Adipose tissue (tissue), 3 donors: Measurements from ENCODE around the gene ARSI. TPM values are rescaled to one million over a fixed set of nuclear protein-coding genes. Genes with fewer than 3 reads are reported as not detected.

Source experiments
- H3K27ac ChIP-seq: one replicate; pipeline ENCODE4 v1.5.1; 2013; ENCODE audit warnings: low read depth, low read length
- WGBS, 3 donors: extraction: QIAGEN DNeasy Blood & Tissue Kit; methylation state at CpG; one replicate each; pipeline ENCODE4 v1.1.7; 2013; 5-methylcytosine and 5-hydroxymethylcytosine counted together
- polyA plus RNA-seq, 3 donors: library from polyadenylated mRNA; stranded (reverse); fragments of 200-250 nt; gene quantifications; one replicate each; pipeline ENCODE4 v1.2.3, GENCODE V29; 2013
- donor health status: healthy with polysubstance abuse.
- donor health status: Bipolar disorder and iron deficiency.
- donor health status: healthy.

ARSI gene
- 1 to 10 TPM in 1 of 3 donors, under 1 TPM in 2; 0.10 to 1.1 (median 0.98) TPM for polyA plus RNA-seq

GRCh38 chr5:150302301-150303069 is at the start of gene ARSI:
ARSI (minus strand) TSS chr5:150302905; CDS start chr5:150302373, 532 bp downstream.
- 1 to 4% (median 2%) methylated on average over 53 to 63 of the region's 63 CpGs for WGBS, 3 donors
- H3K27ac ChIP-seq = no peak within 1 kb of the TSS

- H3K27ac ChIP-seq = no peak overlapping the region
- WGBS, 3 donors = 30 to 47% (median 40%) methylated on average over 7 of the region's 7 CpGs
Observed at GRCh38 chr5:150350524-150351344, 48.0 kb upstream of the ARSI start.

GRCh38 chr5:150349681-150350275 is 47.1 kb upstream of the ARSI start:
- H3K27ac ChIP-seq = no peak overlapping the region
- 81 to 93% (median 91%) methylated on average over 6 of the region's 6 CpGs for WGBS, 3 donors

DNA sequence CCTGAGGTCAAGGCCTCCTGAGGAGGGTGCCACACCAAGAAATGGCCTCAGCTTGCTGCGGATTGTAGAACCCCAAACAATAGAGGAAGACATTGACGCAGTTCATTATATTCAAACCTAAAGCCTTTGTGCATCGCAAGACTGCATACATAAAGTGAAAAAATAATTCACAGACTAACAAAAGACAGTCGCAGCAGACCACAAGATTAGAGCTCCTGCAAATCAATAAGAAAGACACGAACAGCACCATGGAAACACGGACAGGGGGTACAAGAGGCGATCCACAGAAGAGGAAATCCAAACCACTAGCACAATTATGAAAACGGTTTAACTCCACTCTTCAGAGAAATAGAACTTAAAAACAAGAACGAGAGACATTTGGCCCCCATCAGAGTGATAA is 44.7 kb upstream of the ARSI start:
- no peak overlapping the region for H3K27ac ChIP-seq
- WGBS, 3 donors = 66 to 72% (median 67%) methylated on average over 9 of the region's 9 CpGs

DNA sequence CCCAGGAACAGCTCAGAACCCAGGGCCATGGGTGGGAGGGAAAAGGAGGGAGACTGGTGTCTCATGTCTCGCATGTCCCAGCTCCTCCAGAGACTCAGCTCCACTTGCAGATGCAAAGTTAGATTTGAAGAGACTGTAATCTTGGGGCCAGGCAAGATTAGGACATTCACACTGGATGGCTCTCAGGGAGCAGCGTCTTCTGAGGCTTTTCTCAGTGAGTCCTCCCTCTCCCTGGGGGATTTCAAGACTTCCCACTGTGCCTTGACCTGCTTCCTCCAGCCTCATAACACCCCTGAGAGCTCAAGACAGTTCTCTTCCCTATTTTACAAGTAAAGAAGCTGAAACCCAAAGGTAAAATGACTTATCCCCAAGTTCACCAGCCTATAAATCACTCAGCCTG is 44.3 kb upstream of the ARSI start:
- WGBS, 3 donors = 71 to 82% (median 81%) methylated on average over 2 of the region's 2 CpGs
- no peak overlapping the region for H3K27ac ChIP-seq

GRCh38 chr5:150346592-150346991 is 43.9 kb upstream of the ARSI start:
- 84 to 86% (median 84%) methylated on average over 6 of the region's 6 CpGs for WGBS, 3 donors
- H3K27ac ChIP-seq = no peak overlapping the region

GRCh38 chr5:150345716-150346115 is 43.0 kb upstream of the ARSI start:
- no peak overlapping the region for H3K27ac ChIP-seq
- WGBS, 3 donors = 75 to 88% (median 88%) methylated on average over 5 of the region's 5 CpGs

DNA sequence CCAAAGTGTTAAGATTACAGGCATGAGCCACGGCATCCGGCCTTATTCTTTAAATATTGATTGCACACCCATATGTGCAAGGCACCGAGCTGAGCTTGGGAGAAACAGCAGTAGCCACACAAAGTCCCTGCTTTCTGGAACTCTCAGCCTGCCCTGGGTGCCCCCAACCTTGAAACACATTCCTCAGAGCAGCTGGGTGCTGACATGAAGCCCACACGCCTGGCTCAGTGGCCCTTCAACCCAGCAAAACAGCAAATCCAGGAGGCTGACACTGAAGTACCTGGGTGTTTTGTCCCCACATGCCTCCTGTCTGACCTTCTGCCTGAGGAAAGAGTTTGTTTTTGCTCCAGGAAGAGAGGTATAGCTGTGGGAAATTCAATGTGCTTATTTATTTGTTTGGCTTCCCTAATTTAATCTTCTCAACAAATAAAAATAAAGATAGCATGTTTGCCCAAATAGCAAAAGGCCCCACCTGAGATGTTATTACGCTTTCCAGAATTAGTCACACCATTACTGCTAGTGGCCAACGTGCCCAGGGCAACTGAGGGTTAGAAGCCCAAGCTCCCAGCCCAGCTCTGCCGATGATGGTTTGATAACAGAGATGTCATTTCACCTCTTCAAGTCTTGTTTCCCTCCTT is 41.4 kb upstream of the ARSI start:
- 57 to 89% (median 86%) methylated on average over 7 of the region's 7 CpGs for WGBS, 3 donors
- H3K27ac ChIP-seq = no peak overlapping the region

DNA sequence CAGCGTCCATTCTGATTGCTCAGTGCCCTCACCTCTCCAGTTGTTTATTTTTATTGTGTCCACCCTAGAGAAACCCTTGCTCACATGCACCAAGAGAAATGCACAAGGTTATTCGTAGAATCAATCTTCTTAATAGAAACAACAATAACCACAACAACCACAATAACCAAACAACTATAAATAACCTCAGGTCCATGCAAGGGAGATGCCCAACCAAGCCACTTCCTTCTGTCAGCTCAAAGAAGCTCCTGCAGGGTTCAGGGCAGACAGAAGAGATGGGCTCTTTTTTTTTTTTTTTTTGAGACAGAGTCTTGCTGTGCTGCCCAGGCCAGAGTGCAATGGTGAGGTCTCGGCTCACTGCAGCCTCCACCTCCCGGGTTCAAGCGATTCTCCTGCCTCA is 39.9 kb upstream of the ARSI start:
- 89 to 99% (median 91%) methylated on average over 5 of the region's 5 CpGs for WGBS, 3 donors
- H3K27ac ChIP-seq = no peak overlapping the region

GRCh38 chr5:150341989-150342388 is 39.3 kb upstream of the ARSI start:
- 88 to 100% (median 95%) methylated on average over 1 of the region's 1 CpG for WGBS, 3 donors
- H3K27ac ChIP-seq = no peak overlapping the region

- no peak overlapping the region for H3K27ac ChIP-seq
- WGBS, 3 donors = 78 to 92% (median 84%) methylated on average over 4 of the region's 4 CpGs
Observed at GRCh38 chr5:150341331-150341730, 38.6 kb upstream of the ARSI start.

DNA sequence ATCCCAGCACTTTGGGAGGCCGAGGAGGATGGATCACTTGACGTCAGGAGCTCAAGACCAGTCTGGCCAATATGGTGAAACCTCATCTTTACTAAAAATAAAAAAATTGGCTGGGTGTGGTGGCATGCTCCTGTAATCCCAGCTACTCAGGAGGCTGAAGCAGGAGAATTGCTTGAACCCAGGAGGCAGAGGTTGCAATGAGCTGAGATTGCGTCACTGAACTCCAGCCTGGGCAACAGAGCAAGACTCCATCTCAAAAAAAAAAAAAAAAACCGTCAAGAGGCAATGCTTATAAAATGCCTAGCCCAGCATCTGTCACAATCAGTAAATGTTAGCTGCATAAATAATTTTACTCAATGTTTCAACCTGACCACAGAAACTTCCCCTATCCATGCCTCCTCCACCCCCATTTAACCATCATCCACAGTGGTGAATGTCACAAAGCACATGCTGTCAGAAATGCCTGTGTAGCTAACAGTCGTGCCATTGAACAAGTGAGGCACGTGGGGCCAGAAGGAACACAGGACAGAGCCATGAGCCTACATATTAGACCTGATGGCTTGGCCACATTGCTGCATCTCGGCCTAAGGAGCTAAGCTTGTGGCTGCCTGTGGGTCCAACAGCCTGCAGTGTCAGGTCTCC is 38.0 kb upstream of the ARSI start:
- 76 to 81% (median 78%) methylated on average over 7 of the region's 7 CpGs for WGBS, 3 donors

GRCh38 chr5:150339841-150340240 is 37.1 kb upstream of the ARSI start:
- WGBS, 3 donors = 92 to 95% (median 94%) methylated on average over 4 of the region's 4 CpGs
- H3K27ac ChIP-seq = no peak overlapping the region

More for the DNA sequence above, 38.0 kb upstream of the ARSI start:
- H3K27ac ChIP-seq = no peak overlapping the region

- no peak overlapping the region for H3K27ac ChIP-seq
- 62 to 70% (median 64%) methylated on average over 5 of the region's 5 CpGs for WGBS, 3 donors
Observed at GRCh38 chr5:150339165-150339564, 36.5 kb upstream of the ARSI start.

DNA sequence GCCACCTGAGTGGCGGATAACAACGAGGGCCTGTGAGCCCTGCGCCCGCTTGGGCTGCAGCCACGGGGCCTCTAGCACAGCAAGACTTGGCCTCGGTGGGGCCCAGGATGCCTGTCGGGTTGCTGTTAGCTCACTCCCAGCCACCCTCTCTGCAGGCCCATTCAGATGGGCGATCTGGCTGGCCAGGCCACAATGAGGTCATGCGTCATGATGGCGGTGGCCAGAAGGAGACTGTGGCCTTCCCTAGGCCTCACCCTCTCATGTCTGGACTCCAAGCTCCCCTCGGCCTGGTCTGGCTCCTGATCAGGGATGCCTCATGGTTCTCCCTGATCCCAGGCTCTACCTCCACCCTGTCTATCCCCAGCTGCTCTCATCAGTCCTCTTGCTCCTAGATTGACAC is 35.8 kb upstream of the ARSI start:
- H3K27ac ChIP-seq = no peak overlapping the region
- 94 to 95% (median 94%) methylated on average over 11 of the region's 11 CpGs for WGBS, 3 donors

DNA sequence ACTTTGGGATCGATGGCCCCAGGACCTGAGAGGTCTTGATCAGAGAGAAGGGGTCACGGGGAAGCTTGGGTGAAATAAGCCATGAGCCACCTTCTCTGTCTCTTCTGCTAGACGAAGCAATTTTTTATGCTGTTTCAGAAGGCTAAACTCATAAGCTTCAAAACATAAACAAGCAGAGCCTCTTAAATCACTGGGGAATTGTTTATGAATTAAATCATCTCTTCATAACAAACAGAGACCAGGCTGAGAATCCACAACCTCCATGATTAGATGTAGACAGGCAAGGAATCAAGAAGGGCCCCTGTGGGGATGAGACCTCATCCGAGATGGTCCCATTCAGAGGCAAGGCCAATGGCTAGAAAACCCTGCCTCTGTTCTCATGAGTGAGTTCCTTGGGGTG is 33.1 kb upstream of the ARSI start:
- no peak overlapping the region for H3K27ac ChIP-seq
- WGBS, 3 donors = 77 to 82% (median 77%) methylated on average over 4 of the region's 4 CpGs

- 78 to 80% (median 79%) methylated on average over 5 of the region's 5 CpGs for WGBS, 3 donors
- H3K27ac ChIP-seq = no peak overlapping the region
Observed at GRCh38 chr5:150333400-150333799, 30.7 kb upstream of the ARSI start.
